ENCODE measurements around the gene SLF2.

The SLF2 gene

DNA sequence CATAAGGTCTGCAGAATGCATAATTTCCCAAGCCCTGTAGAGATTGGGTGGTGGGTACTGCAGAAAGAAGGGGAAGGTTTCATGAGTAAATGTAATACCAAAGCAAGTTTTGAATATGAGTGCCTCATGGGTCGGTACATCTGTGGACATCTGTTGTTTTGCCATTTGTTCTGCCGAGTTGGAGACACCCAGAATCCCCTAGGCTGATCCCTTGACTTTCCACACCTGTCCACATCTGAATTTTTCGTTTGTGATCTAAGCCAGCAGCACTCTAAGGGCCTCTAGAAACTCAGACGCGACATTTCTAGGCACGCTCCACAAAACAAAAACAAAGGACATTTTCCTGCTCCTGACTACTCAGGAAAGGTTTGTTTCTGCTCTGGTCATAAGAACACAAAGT lies 11.7 kb upstream of the SLF2 start:
- no peak overlapping the region for H3K4ac ChIP-seq (ENCODE audit: low read depth, low read length)
- no peak overlapping the region for H3K9ac ChIP-seq (ENCODE audit: low read length)
- no peak overlapping the region for H3K4me3 ChIP-seq (ENCODE audit: low read length)

DNA sequence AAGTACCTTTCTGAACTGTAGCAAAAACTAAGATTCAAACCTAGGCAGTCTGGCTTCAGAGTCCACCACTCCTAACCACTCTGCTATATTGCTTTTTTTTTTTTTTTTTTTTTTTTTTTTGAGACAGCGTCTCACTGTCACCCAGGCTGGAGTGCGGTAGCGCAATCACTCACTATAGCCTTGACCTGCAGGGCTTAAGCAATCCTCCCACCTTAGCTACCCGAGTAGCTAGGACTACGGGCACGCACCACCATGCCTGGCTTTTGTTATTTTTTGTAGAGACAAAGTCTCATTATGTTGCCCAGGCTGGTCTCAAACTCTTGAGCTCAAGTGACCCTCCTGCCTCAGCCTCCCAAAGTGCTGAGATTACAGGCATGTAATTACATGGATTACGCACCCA lies 10.1 kb upstream of the SLF2 start:
- Histone ChIP-seq H4K8ac (ENCODE audit: low read depth, low read length) (no peak overlapping the region), H3K27ac (ENCODE audit: low read depth, low read length) (no peak overlapping the region), H4K5ac (ENCODE audit: low read length) (no peak overlapping the region), H3K27me3 (ENCODE audit: insufficient read depth, low read length, poor library complexity) (no peaks in the 10 kb centered on the region), H2BK120ac (ENCODE audit: low read depth, low read length) (no peak overlapping the region), H2AK5ac (ENCODE audit: low read length) (no peak overlapping the region), H3K4me1 (ENCODE audit: control insufficient read depth, low read depth, low read length) (no peaks in the 10 kb centered on the region), H3K4me2 (ENCODE audit: low read length) (no peak overlapping the region), H3K9ac (ENCODE audit: low read length) (no peak overlapping the region), H3K4ac (ENCODE audit: low read depth, low read length) (no peak overlapping the region), H3K79me2 (ENCODE audit: control insufficient read depth, insufficient read depth, low read length) (no peaks in the 10 kb centered on the region), H2BK5ac (ENCODE audit: low read length) (no peak overlapping the region), H2BK15ac (replicated peaks; ENCODE audit: low read depth) (no peak overlapping the region), H3K18ac (ENCODE audit: low read length) (no peak overlapping the region), H3K79me1 (ENCODE audit: low read length) (no peaks in the 10 kb centered on the region), H3K36me3 (ENCODE audit: control insufficient read depth, insufficient read depth, low read length) (no peaks in the 10 kb centered on the region), H3K23ac (ENCODE audit: low read length) (no peak overlapping the region), H3K4me3 (ENCODE audit: low read length) (no peak overlapping the region), H3K56ac (ENCODE audit: low read length) (no peak overlapping the region)
- no peak for DNase-seq
- WGBS (ENCODE audit: extremely low coverage, insufficient coverage, low lambda C conversion rate): no CpG with 5 or more reads among the region's 7 CpGs

More for the DNA sequence above, 11.7 kb upstream of the SLF2 start:
- no peak overlapping the region for H3K27ac ChIP-seq (ENCODE audit: low read depth, low read length)
- H3K56ac ChIP-seq (ENCODE audit: low read length): no peak overlapping the region
- no peaks in the 10 kb centered on the region for H3K4me1 ChIP-seq (ENCODE audit: control insufficient read depth, low read depth, low read length)
- H3K36me3 ChIP-seq (ENCODE audit: control insufficient read depth, insufficient read depth, low read length): no peaks in the 10 kb centered on the region
- H4K8ac ChIP-seq (ENCODE audit: low read depth, low read length): no peak overlapping the region
- H3K27me3 ChIP-seq (ENCODE audit: insufficient read depth, low read length, poor library complexity): no peaks in the 10 kb centered on the region
- H3K79me2 ChIP-seq (ENCODE audit: control insufficient read depth, insufficient read depth, low read length): no peaks in the 10 kb centered on the region
- no peak overlapping the region for H3K23ac ChIP-seq (ENCODE audit: low read length)
- no peak overlapping the region for H4K5ac ChIP-seq (ENCODE audit: low read length)
- no peak overlapping the region for H2BK120ac ChIP-seq (ENCODE audit: low read depth, low read length)
- H3K4me2 ChIP-seq (ENCODE audit: low read length): no peak overlapping the region
- H2BK15ac ChIP-seq (replicated peaks; ENCODE audit: low read depth): no peak overlapping the region
- WGBS (ENCODE audit: extremely low coverage, insufficient coverage, low lambda C conversion rate): no CpG with 5 or more reads among the region's 6 CpGs
- no peak for DNase-seq
- H3K79me1 ChIP-seq (ENCODE audit: low read length): no peaks in the 10 kb centered on the region
- no peak overlapping the region for H2BK5ac ChIP-seq (ENCODE audit: low read length)
- H2AK5ac ChIP-seq (ENCODE audit: low read length): no peak overlapping the region
- H3K18ac ChIP-seq (ENCODE audit: low read length): no peak overlapping the region

DNA sequence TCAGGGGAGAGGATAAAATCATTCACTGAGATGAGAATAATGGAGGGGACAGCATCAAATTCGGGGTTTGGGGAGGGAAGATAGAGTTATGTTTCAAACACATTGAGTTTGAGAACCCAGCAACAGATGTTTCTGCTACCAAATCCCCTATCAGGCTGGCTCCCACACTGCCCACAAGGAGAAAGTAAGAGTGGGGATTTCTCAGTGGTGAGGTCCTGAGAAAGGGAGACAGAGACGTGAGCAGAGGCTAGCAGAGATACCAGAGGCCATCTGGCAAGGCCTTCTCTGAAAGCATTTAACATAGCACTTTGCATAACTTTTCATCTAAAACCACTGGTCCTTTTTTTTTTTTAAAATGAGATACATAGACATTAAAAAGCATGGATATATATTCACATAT lies 7.8 kb upstream of the SLF2 start:
- no peak overlapping the region for H3K18ac ChIP-seq (ENCODE audit: low read length)
- no peak overlapping the region for H2BK120ac ChIP-seq (ENCODE audit: low read depth, low read length)
- H3K23ac ChIP-seq (ENCODE audit: low read length): no peak overlapping the region
- no peaks in the 10 kb centered on the region for H3K36me3 ChIP-seq (ENCODE audit: control insufficient read depth, insufficient read depth, low read length)
- H3K56ac ChIP-seq (ENCODE audit: low read length): no peak overlapping the region
- no peak overlapping the region for H3K4me2 ChIP-seq (ENCODE audit: low read length)
- no peak overlapping the region for H2BK5ac ChIP-seq (ENCODE audit: low read length)
- H2BK15ac ChIP-seq (replicated peaks; ENCODE audit: low read depth): no peak overlapping the region
- H3K4me1 ChIP-seq (ENCODE audit: control insufficient read depth, low read depth, low read length): peaks cover 3% of the 10 kb centered on the region
- DNase-seq: no peak
- no peak overlapping the region for H3K4me3 ChIP-seq (ENCODE audit: low read length)
- no CpG with 5 or more reads among the region's 2 CpGs for WGBS (ENCODE audit: extremely low coverage, insufficient coverage, low lambda C conversion rate)
- H3K27me3 ChIP-seq (ENCODE audit: insufficient read depth, low read length, poor library complexity): no peaks in the 10 kb centered on the region
- H4K8ac ChIP-seq (ENCODE audit: low read depth, low read length): no peak overlapping the region
- H3K9ac ChIP-seq (ENCODE audit: low read length): no peak overlapping the region
- H4K5ac ChIP-seq (ENCODE audit: low read length): no peak overlapping the region
- H3K79me2 ChIP-seq (ENCODE audit: control insufficient read depth, insufficient read depth, low read length): no peaks in the 10 kb centered on the region
- H3K79me1 ChIP-seq (ENCODE audit: low read length): no peaks in the 10 kb centered on the region
- H3K27ac ChIP-seq (ENCODE audit: low read depth, low read length): no peak overlapping the region
- H3K4ac ChIP-seq (ENCODE audit: low read depth, low read length): no peak overlapping the region
- no peak overlapping the region for H2AK5ac ChIP-seq (ENCODE audit: low read length)

DNA sequence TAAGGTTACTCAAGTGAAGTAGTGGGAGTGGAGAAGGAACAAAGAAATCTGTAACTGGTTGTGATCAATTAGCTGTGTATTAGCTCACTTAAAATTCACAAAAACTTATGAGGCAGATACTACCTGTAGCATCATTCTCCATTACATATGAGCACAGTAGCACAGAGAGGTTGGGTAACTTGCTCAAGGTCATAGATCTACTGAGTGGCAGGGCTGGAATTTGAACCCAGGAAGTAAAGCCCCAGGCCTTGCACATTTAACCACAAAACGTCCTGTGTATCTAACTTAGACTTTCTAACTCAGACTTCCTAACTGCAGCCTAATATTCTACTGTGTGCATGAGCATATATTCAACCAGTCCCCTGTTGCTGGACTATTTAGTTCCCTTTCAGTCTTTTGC lies 5.6 kb upstream of the SLF2 start:
- no CpG with 5 or more reads among the region's 1 CpG for WGBS (ENCODE audit: extremely low coverage, insufficient coverage, low lambda C conversion rate)
- Histone ChIP-seq H4K5ac (ENCODE audit: low read length) (no peak overlapping the region), H3K79me2 (ENCODE audit: control insufficient read depth, insufficient read depth, low read length) (no peaks in the 10 kb centered on the region), H4K8ac (ENCODE audit: low read depth, low read length) (no peak overlapping the region), H3K27ac (ENCODE audit: low read depth, low read length) (no peak overlapping the region), H2BK120ac (ENCODE audit: low read depth, low read length) (no peak overlapping the region), H2BK5ac (ENCODE audit: low read length) (no peak overlapping the region), H3K4me1 (ENCODE audit: control insufficient read depth, low read depth, low read length) (peaks cover 6% of the 10 kb centered on the region), H3K9ac (ENCODE audit: low read length) (no peak overlapping the region), H3K4ac (ENCODE audit: low read depth, low read length) (no peak overlapping the region), H2AK5ac (ENCODE audit: low read length) (no peak overlapping the region), H3K4me2 (ENCODE audit: low read length) (no peak overlapping the region), H3K18ac (ENCODE audit: low read length) (no peak overlapping the region), H3K56ac (ENCODE audit: low read length) (no peak overlapping the region), H3K36me3 (ENCODE audit: control insufficient read depth, insufficient read depth, low read length) (no peaks in the 10 kb centered on the region), H3K79me1 (ENCODE audit: low read length) (no peaks in the 10 kb centered on the region), H2BK15ac (replicated peaks; ENCODE audit: low read depth) (no peak overlapping the region), H3K23ac (ENCODE audit: low read length) (no peak overlapping the region), H3K27me3 (ENCODE audit: insufficient read depth, low read length, poor library complexity) (no peaks in the 10 kb centered on the region), H3K4me3 (ENCODE audit: low read length) (no peak overlapping the region)
- no peak for DNase-seq

DNA sequence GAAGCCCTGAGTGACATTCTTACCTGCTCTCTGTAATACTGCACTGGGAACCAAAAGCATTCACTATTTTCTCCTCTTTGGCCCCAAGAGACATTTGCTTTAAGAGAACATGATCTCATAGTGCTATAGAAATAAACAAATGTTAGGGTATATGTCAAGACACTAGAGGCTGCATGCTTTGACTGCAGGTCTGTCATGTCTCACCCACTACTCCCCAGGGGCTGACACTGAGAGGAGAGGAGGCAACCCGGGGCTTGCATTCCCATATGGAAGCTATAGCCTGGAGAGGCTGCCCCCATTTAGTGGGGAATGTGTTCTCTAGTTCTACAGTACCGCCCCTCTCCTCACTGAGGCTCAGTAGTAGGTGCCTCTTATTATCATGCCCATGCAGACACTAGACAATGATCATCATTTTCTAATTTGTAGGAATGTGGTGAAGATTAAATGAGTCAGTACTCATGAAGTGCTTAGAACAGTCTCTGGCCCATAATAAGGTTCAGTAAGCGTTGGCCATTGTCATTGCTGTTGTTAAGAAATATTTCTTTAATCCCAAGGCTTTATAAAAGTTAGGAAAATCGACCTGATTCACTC lies 4.9 kb upstream of the SLF2 start:
- Histone ChIP-seq H3K9ac (ENCODE audit: low read length) (no peak overlapping the region), H3K79me2 (ENCODE audit: control insufficient read depth, insufficient read depth, low read length) (no peaks in the 10 kb centered on the region), H3K4me3 (ENCODE audit: low read length) (no peak overlapping the region), H2BK5ac (ENCODE audit: low read length) (no peak overlapping the region), H4K8ac (ENCODE audit: low read depth, low read length) (no peak overlapping the region), H3K36me3 (ENCODE audit: control insufficient read depth, insufficient read depth, low read length) (no peaks in the 10 kb centered on the region), H3K27me3 (ENCODE audit: insufficient read depth, low read length, poor library complexity) (no peaks in the 10 kb centered on the region), H3K18ac (ENCODE audit: low read length) (no peak overlapping the region), H3K79me1 (ENCODE audit: low read length) (no peaks in the 10 kb centered on the region), H3K56ac (ENCODE audit: low read length) (no peak overlapping the region), H3K4ac (ENCODE audit: low read depth, low read length) (no peak overlapping the region), H2BK120ac (ENCODE audit: low read depth, low read length) (no peak overlapping the region), H3K23ac (ENCODE audit: low read length) (no peak overlapping the region), H2BK15ac (replicated peaks; ENCODE audit: low read depth) (no peak overlapping the region), H4K5ac (ENCODE audit: low read length) (no peak overlapping the region), H3K27ac (ENCODE audit: low read depth, low read length) (no peak overlapping the region), H3K4me1 (ENCODE audit: control insufficient read depth, low read depth, low read length) (peaks cover 6% of the 10 kb centered on the region), H2AK5ac (ENCODE audit: low read length) (no peak overlapping the region), H3K4me2 (ENCODE audit: low read length) (no peak overlapping the region)
- DNase-seq: no peak
- no CpG with 5 or more reads among the region's 4 CpGs for WGBS (ENCODE audit: extremely low coverage, insufficient coverage, low lambda C conversion rate)

DNA sequence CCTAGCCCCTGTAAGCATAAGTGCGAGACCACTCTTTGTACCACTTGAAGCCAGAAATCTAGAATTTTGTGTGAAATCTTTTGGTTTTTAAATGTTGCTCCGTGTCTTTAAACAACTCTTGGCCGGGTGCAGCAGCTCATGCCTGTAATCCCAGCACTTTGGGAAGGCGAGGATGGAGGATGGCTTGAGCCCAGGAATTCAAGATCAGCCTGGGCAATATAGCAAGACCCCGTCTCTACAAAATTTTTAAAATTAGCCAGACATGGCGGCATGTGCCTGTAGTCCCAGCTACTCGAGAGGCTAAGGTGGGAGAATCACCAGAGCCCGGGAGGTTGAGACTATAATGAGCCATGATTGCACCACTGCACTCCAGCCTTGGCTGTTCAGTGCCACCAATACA lies 4.4 kb upstream of the SLF2 start:
- Histone ChIP-seq H3K18ac (ENCODE audit: low read length) (no peak overlapping the region), H3K23ac (ENCODE audit: low read length) (no peak overlapping the region), H3K4ac (ENCODE audit: low read depth, low read length) (no peak overlapping the region), H3K56ac (ENCODE audit: low read length) (no peak overlapping the region), H2BK15ac (replicated peaks; ENCODE audit: low read depth) (no peak overlapping the region), H2BK120ac (ENCODE audit: low read depth, low read length) (no peak overlapping the region), H4K8ac (ENCODE audit: low read depth, low read length) (no peak overlapping the region), H3K79me1 (ENCODE audit: low read length) (no peaks in the 10 kb centered on the region), H3K36me3 (ENCODE audit: control insufficient read depth, insufficient read depth, low read length) (no peaks in the 10 kb centered on the region), H3K27ac (ENCODE audit: low read depth, low read length) (no peak overlapping the region), H3K9ac (ENCODE audit: low read length) (no peak overlapping the region), H3K79me2 (ENCODE audit: control insufficient read depth, insufficient read depth, low read length) (peaks cover 1% of the 10 kb centered on the region), H2BK5ac (ENCODE audit: low read length) (no peak overlapping the region), H3K4me2 (ENCODE audit: low read length) (no peak overlapping the region), H3K4me1 (ENCODE audit: control insufficient read depth, low read depth, low read length) (peaks cover 6% of the 10 kb centered on the region), H2AK5ac (ENCODE audit: low read length) (no peak overlapping the region), H3K4me3 (ENCODE audit: low read length) (no peak overlapping the region), H4K5ac (ENCODE audit: low read length) (no peak overlapping the region), H3K27me3 (ENCODE audit: insufficient read depth, low read length, poor library complexity) (no peaks in the 10 kb centered on the region)
- DNase-seq: no peak
- WGBS (ENCODE audit: extremely low coverage, insufficient coverage, low lambda C conversion rate): no CpG with 5 or more reads among the region's 8 CpGs
